Omental fat pad (tissue), 4 donors: ENCODE measurements around the gene ADTRP. TPM values are rescaled to one million over a fixed set of nuclear protein-coding genes. Genes with fewer than 3 reads are reported as not detected.

Experiments used
- ATAC-seq: fragments of 150-250 bp; one replicate; pipeline ENCODE4 v1.9.1; 2016; ENCODE audit warnings: mild to moderate bottlenecking, moderate library complexity; ENCODE audit not compliant: low FRiP score
- DNase-seq: peaks from one replicate; pipeline ENCODE4 v3.0.0-alpha.2; 2019; ENCODE audit warnings: low spot score
- CTCF ChIP-seq, 3 donors: fragments of 450-650 bp; IDR thresholded peaks; one replicate each; pipeline ENCODE4 v1.5.1; 2016 to 2017; ENCODE audit warnings: antibody characterized with exemption in 3 of 3, mild to moderate bottlenecking in 3 of 3, moderate library complexity in 2 of 3
- small RNA-seq: library from RNA; depleted of rRNA; stranded (forward); fragments of <200 nt; gene quantifications from one replicate; pipeline ENCODE3, GENCODE V24; 2016
- total RNA-seq, 4 donors: library from RNA; depleted of rRNA; stranded (reverse); fragments of >200 nt; gene quantifications; one replicate each; pipeline ENCODE4 v1.1.0, GENCODE V29; 2016

Gene ADTRP
- total RNA-seq, 4 donors from 2014 or later: 0.31 to 2.4 (median 0.37) TPM; not detected in 1

- ATAC-seq: no peak
- DNase-seq: no peak
- no peak for TF ChIP-seq CTCF (IDR thresholded peaks at IDR 0.05)
Observed at GRCh38 chr6:11665604-11666326, 112.8 kb downstream of the ADTRP start.

Small RNA genes within 50 kb of the gene (small RNA-seq; reads per million reads assigned to genes)
- gene RF00272: not detected

Other genes with a start within 250 kb of the ADTRP start
- 10 to 100 TPM in 1 of 4 donors, 1 to 10 TPM in 3; 7.0 to 11.9 (median 8.8) TPM for gene TMEM170B, start 241.1 kb downstream of the ADTRP start, total RNA-seq
- gene HIVEP1, start 233.5 kb upstream of the ADTRP start, total RNA-seq: 10 to 100 TPM; 21.6 to 59.4 (median 34.5) TPM